ENCODE measurements around the gene RNF113B.

Gene RNF113B

DNA sequence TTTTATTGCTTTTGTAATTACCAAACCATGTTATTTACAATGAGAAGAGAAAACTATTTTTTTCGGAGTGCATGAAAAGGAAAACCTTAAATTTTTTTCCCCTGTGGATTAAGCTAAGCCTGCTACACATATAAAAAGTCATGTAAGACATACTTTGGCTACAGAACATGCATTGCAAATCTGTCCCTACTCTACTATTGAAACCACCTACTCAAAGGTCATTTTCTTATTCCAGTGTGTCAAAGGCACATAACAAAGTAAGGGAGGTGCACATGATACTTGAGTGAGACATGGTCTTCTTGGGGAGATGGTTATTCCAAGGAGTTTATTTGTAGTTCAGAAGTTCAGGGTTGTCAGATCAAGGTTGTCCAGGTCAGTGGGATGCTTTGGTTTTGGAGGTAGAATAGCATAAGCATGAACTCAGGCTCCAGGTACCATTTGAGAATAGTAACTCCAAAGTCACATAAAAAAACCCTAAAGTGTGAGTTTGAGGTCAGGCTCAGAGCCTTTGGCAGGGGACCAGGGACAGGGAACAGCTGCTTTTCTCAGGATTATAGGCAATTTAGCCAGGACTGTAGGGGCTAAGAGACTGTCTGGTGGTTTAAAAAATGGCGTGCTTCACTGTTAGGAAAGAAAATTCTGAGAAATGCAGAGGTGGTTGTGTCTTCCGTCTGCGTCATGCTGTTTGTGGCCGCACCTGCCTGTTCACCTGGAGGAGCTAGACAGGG is 18.7 kb downstream of the RNF113B start:
- TF ChIP-seq, protein P1, sequence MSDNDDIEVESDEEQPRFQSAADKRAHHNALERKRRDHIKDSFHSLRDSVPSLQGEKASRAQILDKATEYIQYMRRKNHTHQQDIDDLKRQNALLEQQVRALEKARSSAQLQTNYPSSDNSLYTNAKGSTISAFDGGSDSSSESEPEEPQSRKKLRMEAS (IDR thresholded peaks at IDR 0.05; ENCODE audit: low read depth, low read length) = no peak
- no peak for TF ChIP-seq MYC (IDR thresholded peaks at IDR 0.05; ENCODE audit: low read depth, low read length)
- TF ChIP-seq, protein P2, sequence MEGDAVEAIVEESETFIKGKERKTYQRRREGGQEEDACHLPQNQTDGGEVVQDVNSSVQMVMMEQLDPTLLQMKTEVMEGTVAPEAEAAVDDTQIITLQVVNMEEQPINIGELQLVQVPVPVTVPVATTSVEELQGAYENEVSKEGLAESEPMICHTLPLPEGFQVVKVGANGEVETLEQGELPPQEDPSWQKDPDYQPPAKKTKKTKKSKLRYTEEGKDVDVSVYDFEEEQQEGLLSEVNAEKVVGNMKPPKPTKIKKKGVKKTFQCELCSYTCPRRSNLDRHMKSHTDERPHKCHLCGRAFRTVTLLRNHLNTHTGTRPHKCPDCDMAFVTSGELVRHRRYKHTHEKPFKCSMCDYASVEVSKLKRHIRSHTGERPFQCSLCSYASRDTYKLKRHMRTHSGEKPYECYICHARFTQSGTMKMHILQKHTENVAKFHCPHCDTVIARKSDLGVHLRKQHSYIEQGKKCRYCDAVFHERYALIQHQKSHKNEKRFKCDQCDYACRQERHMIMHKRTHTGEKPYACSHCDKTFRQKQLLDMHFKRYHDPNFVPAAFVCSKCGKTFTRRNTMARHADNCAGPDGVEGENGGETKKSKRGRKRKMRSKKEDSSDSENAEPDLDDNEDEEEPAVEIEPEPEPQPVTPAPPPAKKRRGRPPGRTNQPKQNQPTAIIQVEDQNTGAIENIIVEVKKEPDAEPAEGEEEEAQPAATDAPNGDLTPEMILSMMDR (IDR thresholded peaks at IDR 0.05; ENCODE audit: low read depth, low read length) = no peak
- TF ChIP-seq POLR2A (IDR thresholded peaks at IDR 0.05; ENCODE audit: extremely low read depth, insufficient read length) = no peak
- no peak overlapping the region for H3K4me3 ChIP-seq (ENCODE audit: low read depth, low read length)
- DNase-seq (ENCODE audit: low read depth) = no peak

DNA sequence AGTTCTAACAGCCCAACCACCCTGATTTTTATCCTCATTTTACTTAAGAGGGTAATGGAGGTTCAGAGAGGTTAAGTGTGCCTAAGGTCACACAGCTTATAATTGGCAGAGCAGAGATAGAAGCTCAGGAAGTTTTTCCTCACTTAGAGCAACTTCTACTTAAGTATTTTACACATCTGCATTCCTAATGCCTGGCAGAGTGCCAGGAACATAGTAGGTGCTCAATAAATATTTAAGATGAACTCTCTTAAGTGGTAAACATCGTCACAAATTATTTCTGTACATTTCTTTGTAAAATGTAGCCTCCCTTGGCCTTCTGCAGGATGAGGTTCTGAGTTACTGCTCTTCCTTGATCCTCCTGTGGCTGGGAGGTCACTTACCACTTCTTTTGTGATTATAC is 19.5 kb downstream of the RNF113B start:
- no peak overlapping the region for H3K4me3 ChIP-seq (ENCODE audit: low read depth, low read length)
- no peak for DNase-seq (ENCODE audit: low read depth)
- TF ChIP-seq, protein P1 (IDR thresholded peaks at IDR 0.05; ENCODE audit: low read depth, low read length) = no peak
- TF ChIP-seq, protein P2 (IDR thresholded peaks at IDR 0.05; ENCODE audit: low read depth, low read length) = no peak
- TF ChIP-seq MYC (IDR thresholded peaks at IDR 0.05; ENCODE audit: low read depth, low read length) = no peak
- no peak for TF ChIP-seq POLR2A (IDR thresholded peaks at IDR 0.05; ENCODE audit: extremely low read depth, insufficient read length)

GRCh38 chr13:98157188-98157587 is 19.9 kb downstream of the RNF113B start:
- DNase-seq (ENCODE audit: low read depth) = no peak
- TF ChIP-seq POLR2A (IDR thresholded peaks at IDR 0.05; ENCODE audit: extremely low read depth, insufficient read length) = no peak
- TF ChIP-seq, protein P2 (IDR thresholded peaks at IDR 0.05; ENCODE audit: low read depth, low read length) = no peak
- no peak for TF ChIP-seq MYC (IDR thresholded peaks at IDR 0.05; ENCODE audit: low read depth, low read length)
- TF ChIP-seq, protein P1 (IDR thresholded peaks at IDR 0.05; ENCODE audit: low read depth, low read length) = no peak
- H3K4me3 ChIP-seq (ENCODE audit: low read depth, low read length) = no peak overlapping the region

DNA sequence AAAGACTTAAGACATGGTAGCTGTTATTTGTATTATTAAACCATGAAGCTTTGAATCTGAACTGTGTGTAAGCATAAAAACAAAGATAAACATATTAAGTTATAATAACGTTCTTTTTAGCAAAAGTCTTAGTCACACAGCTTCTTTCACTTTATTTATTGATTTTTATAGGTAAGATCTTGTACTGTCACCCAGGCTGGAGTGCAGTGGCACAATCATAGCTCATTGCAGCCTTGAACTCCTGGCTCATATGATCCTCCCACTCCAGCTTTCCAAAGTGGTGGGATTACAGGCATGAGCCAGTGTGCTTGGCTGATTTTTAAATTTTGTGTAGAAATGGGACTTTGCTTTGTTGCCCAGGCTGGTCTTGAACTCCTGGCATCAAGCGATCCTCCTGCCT is 20.8 kb downstream of the RNF113B start:
- H3K4me3 ChIP-seq (ENCODE audit: low read depth, low read length) = no peak overlapping the region
- DNase-seq (ENCODE audit: low read depth) = no peak
- TF ChIP-seq, protein P2 (IDR thresholded peaks at IDR 0.05; ENCODE audit: low read depth, low read length) = no peak
- TF ChIP-seq, protein P1 (IDR thresholded peaks at IDR 0.05; ENCODE audit: low read depth, low read length) = no peak
- TF ChIP-seq MYC (IDR thresholded peaks at IDR 0.05; ENCODE audit: low read depth, low read length) (no peak), POLR2A (IDR thresholded peaks at IDR 0.05; ENCODE audit: extremely low read depth, insufficient read length) (no peak)

DNA sequence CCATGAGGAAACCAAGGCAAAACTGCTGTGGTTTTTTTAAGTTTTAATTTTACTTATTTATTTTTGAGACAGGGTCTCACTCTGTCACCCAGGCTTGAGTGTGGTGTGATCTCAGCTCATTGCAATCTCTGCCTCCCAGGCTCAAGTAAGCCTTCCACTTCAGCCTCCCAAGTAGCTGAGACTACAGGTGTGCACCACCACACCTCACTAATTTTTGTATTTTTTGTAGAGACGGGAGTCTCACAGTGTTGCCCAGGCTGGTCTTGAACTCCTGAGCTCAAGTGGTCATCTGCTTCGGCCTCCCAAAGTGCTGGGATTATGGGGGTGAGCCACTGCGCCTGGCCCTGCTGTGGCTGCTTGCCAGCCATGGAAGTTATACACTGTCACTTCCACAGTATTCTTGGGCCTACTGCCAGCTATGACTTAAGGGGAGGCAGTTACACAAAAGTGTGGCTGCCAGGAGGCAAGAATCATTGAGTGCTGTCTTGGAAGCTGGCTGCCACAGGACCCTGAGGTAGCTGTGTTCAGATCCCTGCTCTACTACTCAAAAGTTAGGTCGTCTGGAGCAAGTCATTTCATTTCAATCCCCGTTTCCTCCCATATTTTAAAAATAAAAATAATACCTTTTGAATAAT is 21.5 kb downstream of the RNF113B start:
- H3K4me3 ChIP-seq (ENCODE audit: low read depth, low read length) = no peak overlapping the region
- no peak for DNase-seq (ENCODE audit: low read depth)
- no peak for TF ChIP-seq MYC (IDR thresholded peaks at IDR 0.05; ENCODE audit: low read depth, low read length)
- TF ChIP-seq, protein P2 (IDR thresholded peaks at IDR 0.05; ENCODE audit: low read depth, low read length) = no peak
- TF ChIP-seq, protein P1 (IDR thresholded peaks at IDR 0.05; ENCODE audit: low read depth, low read length) = no peak
- no peak for TF ChIP-seq POLR2A (IDR thresholded peaks at IDR 0.05; ENCODE audit: extremely low read depth, insufficient read length)
